CD8-positive, alpha-beta memory T cell (primary cell): Measurements from ENCODE around the gene ENPP1. TPM values are rescaled to one million over a fixed set of nuclear protein-coding genes. Genes with fewer than 3 reads are reported as not detected.

Source experiments
- CTCF ChIA-PET: fragments of 350-600 bp; sonication (Branson Sonifier 250); formaldehyde crosslinking; loops from one replicate; lab custom pipeline; 2021; ENCODE audit warnings: antibody characterized with exemption; lab: Charles Lee
- POLR2A ChIA-PET: fragments of 350-600 bp; sonication (Branson Sonifier 250); formaldehyde crosslinking; loops from one replicate; lab custom pipeline; 2021; ENCODE audit warnings: antibody characterized with exemption; lab: Charles Lee
- DNase-seq, 5 donors: peaks; one replicate each; pipeline versions ENCODE4 v3.0.0 to v3.0.0-alpha.2; 2020 to 2022; ENCODE audit warnings: mixed read lengths in 1 of 5
- H3K27ac ChIP-seq: one replicate; pipeline ENCODE4 v1.7.0; 2013; ENCODE audit warnings: low read depth, mild to moderate bottlenecking, low read length, moderate library complexity
- H3K27me3 ChIP-seq: 2 replicates; pipeline ENCODE4 v1.7.0; 2013; ENCODE audit warnings: low read length, mild to moderate bottlenecking; ENCODE audit not compliant: insufficient read depth, poor library complexity, severe bottlenecking
- H3K36me3 ChIP-seq: 2 replicates; pipeline ENCODE4 v1.7.0; 2013; ENCODE audit warnings: mild to moderate bottlenecking, low read length, moderate library complexity; ENCODE audit not compliant: insufficient read depth
- H3K4me1 ChIP-seq: 2 replicates; pipeline ENCODE4 v1.7.0; 2013; ENCODE audit warnings: mild to moderate bottlenecking, low read length, moderate library complexity; ENCODE audit not compliant: insufficient read depth
- H3K4me3 ChIP-seq: 2 replicates; pipeline ENCODE4 v1.7.0; 2013; ENCODE audit warnings: mild to moderate bottlenecking, low read length
- H3K9me3 ChIP-seq: 2 replicates; pipeline ENCODE4 v1.7.0; 2013; ENCODE audit warnings: mild to moderate bottlenecking, low read length
- H3K27ac Mint-ChIP-seq, 8 donors: one replicate each; pipeline ENCODE4 v1.8.0; 2020 to 2021; ENCODE audit warnings: mixed read lengths in 8 of 8, mild to moderate bottlenecking in 6 of 8, inconsistent platforms in 3 of 8, moderate library complexity in 3 of 8
- H3K27me3 Mint-ChIP-seq, 2 donors: one replicate each; pipeline ENCODE4 v1.8.0; 2020 to 2021; ENCODE audit warnings: mixed read lengths in 2 of 2, mild to moderate bottlenecking in 1 of 2, moderate library complexity in 1 of 2
- H3K36me3 Mint-ChIP-seq, 3 donors: one replicate each; pipeline ENCODE4 v1.8.0; 2020 to 2021; ENCODE audit warnings: mixed read lengths in 3 of 3, inconsistent platforms in 1 of 3, mild to moderate bottlenecking in 1 of 3
- H3K4me1 Mint-ChIP-seq, 3 donors: one replicate each; pipeline ENCODE4 v1.8.0; 2020 to 2021; ENCODE audit warnings: mixed read lengths in 3 of 3, inconsistent platforms in 1 of 3, mild to moderate bottlenecking in 1 of 3
- H3K4me3 Mint-ChIP-seq, 7 donors: one replicate each; pipeline ENCODE4 v1.8.0; 2020 to 2021; ENCODE audit warnings: mixed read lengths in 7 of 7, mild to moderate bottlenecking in 6 of 7, moderate library complexity in 4 of 7, inconsistent platforms in 2 of 7
- H3K9me3 Mint-ChIP-seq, 5 donors: one replicate each; pipeline ENCODE4 v1.8.0; 2020 to 2022; ENCODE audit warnings: mixed read lengths in 5 of 5, mild to moderate bottlenecking in 3 of 5, moderate library complexity in 2 of 5, inconsistent platforms in 1 of 5
- polyA plus RNA-seq: library from polyadenylated mRNA; unstranded; fragments of 300-500 nt; fragmentation: Illumina TruSeq; gene quantifications from one replicate; pipeline ENCODE4 v1.2.3, GENCODE V29; 2021
- total RNA-seq, 2 experiments: library from RNA; stranded (reverse); gene quantifications; one replicate each; pipeline ENCODE4 v1.2.3, GENCODE V29; 2021

Gene ENPP1
- total and polyA plus RNA-seq, 3 experiments from 2014 or later: 1.2 to 2.2 (median 2.2) TPM

- H3K4me1 Mint-ChIP-seq: no peaks in the 10 kb centered on the region
- CTCF ChIA-PET: interaction anchor here (3.6 kb wide), 1 partner anchor 10 kb away, joined by 14 read pairs; no protein-coding TSS in a partner anchor
- no peak overlapping the region for H3K4me3 Mint-ChIP-seq
Observed at GRCh38 chr6:131924881-131925474, 117.2 kb downstream of the ENPP1 start.

GRCh38 chr6:131929264-131929663 lies 121.4 kb downstream of the ENPP1 start:
- Histone ChIP-seq H3K4me3 (no peak overlapping the region), H3K4me1 (no peaks in the 10 kb centered on the region), H3K36me3 (no peaks in the 10 kb centered on the region), H3K9me3 (no peaks in the 10 kb centered on the region), H3K27ac (no peak overlapping the region), H3K27me3 (no peaks in the 10 kb centered on the region)
- Mint-ChIP-seq H3K4me1 (no peaks in the 10 kb centered on the region), H3K27me3 (peaks cover 1 to 22% of the 10 kb centered on the region in 2 donors), H3K4me3 (no peak overlapping the region), H3K36me3 (no peaks in the 10 kb centered on the region), H3K27ac (no peak overlapping the region), H3K9me3 (peaks cover 0 to 4% (median under 1%) of the 10 kb centered on the region in 5 donors)
- CTCF ChIA-PET: no interaction called here
- DNase-seq: no peak
- POLR2A ChIA-PET: no interaction called here

More at GRCh38 chr6:131924881-131925474, 117.2 kb downstream of the ENPP1 start:
- Mint-ChIP-seq H3K27ac (no peak overlapping the region), H3K36me3 (no peaks in the 10 kb centered on the region), H3K9me3 (peaks cover 5 to 17% (median 14%) of the 10 kb centered on the region in 5 donors), H3K27me3 (peaks cover 2 to 20% of the 10 kb centered on the region in 2 donors)
- Histone ChIP-seq H3K4me3 (no peak overlapping the region), H3K36me3 (no peaks in the 10 kb centered on the region), H3K27ac (no peak overlapping the region), H3K9me3 (no peaks in the 10 kb centered on the region), H3K27me3 (no peaks in the 10 kb centered on the region), H3K4me1 (no peaks in the 10 kb centered on the region)
- POLR2A ChIA-PET: no interaction called here
- no peak for DNase-seq

GRCh38 chr6:131929976-131930375 lies 122.2 kb downstream of the ENPP1 start:
- no peak overlapping the region for H3K27ac ChIP-seq
- ChIA-PET POLR2A (no interaction called here), CTCF (interaction anchor here (1.0 kb wide), 1 partner anchor 20 kb away, joined by 3 read pairs; no protein-coding TSS in a partner anchor)
- no peaks in the 10 kb centered on the region for H3K4me1 ChIP-seq
- Mint-ChIP-seq H3K27me3 (peaks cover 2 to 19% of the 10 kb centered on the region in 2 donors), H3K4me3 (no peak overlapping the region), H3K36me3 (no peaks in the 10 kb centered on the region), H3K27ac (no peak overlapping the region), H3K9me3 (peaks cover 0 to 2% (median 0%) of the 10 kb centered on the region in 5 donors), H3K4me1 (no peaks in the 10 kb centered on the region)
- H3K4me3 ChIP-seq: no peak overlapping the region
- DNase-seq: no peak
- H3K36me3 ChIP-seq: no peaks in the 10 kb centered on the region
- H3K27me3 ChIP-seq: no peaks in the 10 kb centered on the region
- no peaks in the 10 kb centered on the region for H3K9me3 ChIP-seq

- no peaks in the 10 kb centered on the region for H3K4me1 ChIP-seq
- no peak overlapping the region for H3K4me3 ChIP-seq
- Mint-ChIP-seq H3K36me3 (no peaks in the 10 kb centered on the region), H3K27me3 (peaks cover 9 to 22% of the 10 kb centered on the region in 2 donors), H3K4me3 (no peak overlapping the region), H3K4me1 (no peaks in the 10 kb centered on the region), H3K27ac (peak overlapping the region in 1 of 8 donors; percentile 19), H3K9me3 (no peaks in the 10 kb centered on the region)
- no peaks in the 10 kb centered on the region for H3K9me3 ChIP-seq
- no peaks in the 10 kb centered on the region for H3K36me3 ChIP-seq
- H3K27ac ChIP-seq: no peak overlapping the region
- no peaks in the 10 kb centered on the region for H3K27me3 ChIP-seq
- DNase-seq: no peak
- POLR2A ChIA-PET: no interaction called here
- CTCF ChIA-PET: interaction anchor here (1.0 to 2.6 kb wide), 2 partner anchors 16 to 21 kb away, joined by 3 to 8 read pairs; no protein-coding TSS in a partner anchor
Observed at GRCh38 chr6:131931063-131931750, 123.4 kb downstream of the ENPP1 start.

- Mint-ChIP-seq H3K27ac (no peak overlapping the region), H3K4me3 (no peak overlapping the region), H3K36me3 (no peaks in the 10 kb centered on the region), H3K4me1 (no peaks in the 10 kb centered on the region), H3K9me3 (no peaks in the 10 kb centered on the region), H3K27me3 (peaks cover 12 to 13% of the 10 kb centered on the region in 2 donors)
- Histone ChIP-seq H3K9me3 (no peaks in the 10 kb centered on the region), H3K4me1 (no peaks in the 10 kb centered on the region), H3K27ac (no peak overlapping the region), H3K27me3 (no peaks in the 10 kb centered on the region), H3K36me3 (no peaks in the 10 kb centered on the region), H3K4me3 (no peak overlapping the region)
- POLR2A ChIA-PET: no interaction called here
- CTCF ChIA-PET: no interaction called here
- DNase-seq: no peak
Observed at GRCh38 chr6:131936156-131936555, 128.3 kb downstream of the ENPP1 start.

GRCh38 chr6:131937226-131937625 lies 129.4 kb downstream of the ENPP1 start:
- H3K27ac ChIP-seq: no peak overlapping the region
- no peaks in the 10 kb centered on the region for H3K27me3 ChIP-seq
- Mint-ChIP-seq H3K4me1 (no peaks in the 10 kb centered on the region), H3K27ac (no peak overlapping the region), H3K36me3 (no peaks in the 10 kb centered on the region), H3K4me3 (no peak overlapping the region), H3K27me3 (peaks cover 8 to 12% of the 10 kb centered on the region in 2 donors), H3K9me3 (no peaks in the 10 kb centered on the region)
- no peaks in the 10 kb centered on the region for H3K9me3 ChIP-seq
- ChIA-PET POLR2A (no interaction called here), CTCF (interaction anchor here (0.6 kb wide), 1 partner anchor 290 kb away, joined by 3 read pairs; no protein-coding TSS in a partner anchor)
- no peak for DNase-seq
- H3K4me1 ChIP-seq: no peaks in the 10 kb centered on the region
- no peaks in the 10 kb centered on the region for H3K36me3 ChIP-seq
- H3K4me3 ChIP-seq: no peak overlapping the region

GRCh38 chr6:131937703-131938631 lies 130.1 kb downstream of the ENPP1 start:
- no peaks in the 10 kb centered on the region for H3K4me1 Mint-ChIP-seq
- Histone ChIP-seq H3K9me3 (no peaks in the 10 kb centered on the region), H3K27ac (no peak overlapping the region), H3K4me3 (no peak overlapping the region), H3K36me3 (no peaks in the 10 kb centered on the region), H3K4me1 (no peaks in the 10 kb centered on the region), H3K27me3 (no peaks in the 10 kb centered on the region)
- H3K4me3 Mint-ChIP-seq: no peak overlapping the region
- no peaks in the 10 kb centered on the region for H3K36me3 Mint-ChIP-seq
- H3K27ac Mint-ChIP-seq: no peak overlapping the region
- CTCF ChIA-PET: no interaction called here
- H3K27me3 Mint-ChIP-seq: peaks cover 5 to 12% of the 10 kb centered on the region in 2 donors
- POLR2A ChIA-PET: no interaction called here
- no peaks in the 10 kb centered on the region for H3K9me3 Mint-ChIP-seq
- no peak for DNase-seq
